Measurements from ENCODE around the gene AGBL3. TPM values are rescaled to one million over a fixed set of nuclear protein-coding genes. Genes with fewer than 3 reads are reported as not detected.

The AGBL3 gene
- total and polyA plus RNA-seq, 2 of the 8 experiments (the other 6 are each of a cell fraction or from before 2014, with no cell fraction given), result 1.1 to 1.9 TPM

DNA sequence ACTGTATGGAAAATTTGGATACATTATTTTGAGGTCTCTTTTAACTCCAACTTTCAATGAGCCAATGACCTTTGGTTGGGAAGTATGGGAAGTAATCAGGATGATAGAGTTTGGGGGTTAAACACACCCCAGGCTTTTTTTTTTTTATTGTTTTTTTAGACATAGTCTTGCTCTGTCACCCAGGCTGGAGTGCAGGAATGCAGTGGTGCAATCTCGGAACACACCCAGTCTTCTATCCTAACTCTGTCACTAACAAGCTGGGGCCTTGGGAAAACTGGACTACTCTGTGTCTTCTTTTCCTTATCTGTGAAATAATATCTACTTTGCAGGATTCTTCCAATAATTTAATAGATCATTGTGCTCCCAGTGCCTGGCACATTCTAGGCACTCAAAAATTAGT lies 37.6 kb upstream of the AGBL3 start (continued):
- TF ChIP-seq HDAC2 (IDR thresholded peaks at IDR 0.05; ENCODE audit: borderline replicate concordance in 1 of 2, low read depth in 2 of 2, low read length in 2 of 2), result no peak

All from H1 (cell line).